HK-2 (cell line): ENCODE results near the gene PTPRK.

Experiments used
- DNase-seq: peaks from one replicate; pipeline ENCODE4 v3.0.0-alpha.2; 2018; ENCODE audit not compliant: unreplicated experiment

Gene PTPRK

GRCh38 chr6:128192972-128193371, 327.4 kb downstream of the PTPRK start:
- DNase-seq = no peak

- no peak for DNase-seq
Observed at GRCh38 chr6:128188678-128189077, 331.7 kb downstream of the PTPRK start.

GRCh38 chr6:128186729-128187128, 333.7 kb downstream of the PTPRK start:
- DNase-seq = no peak

GRCh38 chr6:128179876-128180438, 340.4 kb downstream of the PTPRK start:
- no peak for DNase-seq

- DNase-seq = no peak
Observed at GRCh38 chr6:128174724-128175123, 345.7 kb downstream of the PTPRK start.

GRCh38 chr6:128172752-128173682, 347.4 kb downstream of the PTPRK start:
- no peak for DNase-seq

- DNase-seq = no peak
Observed at GRCh38 chr6:128172081-128172480, 348.3 kb downstream of the PTPRK start.

GRCh38 chr6:128171182-128171581, 349.2 kb downstream of the PTPRK start:
- no peak for DNase-seq

GRCh38 chr6:128168244-128168643, 352.2 kb downstream of the PTPRK start:
- DNase-seq = no peak

GRCh38 chr6:128167552-128167951, 352.8 kb downstream of the PTPRK start:
- no peak for DNase-seq

- no peak for DNase-seq
Observed at GRCh38 chr6:128164254-128164653, 356.1 kb downstream of the PTPRK start.

- DNase-seq = no peak
Observed at GRCh38 chr6:128162423-128162822, 358.0 kb downstream of the PTPRK start.

GRCh38 chr6:128161839-128162238, 358.6 kb downstream of the PTPRK start:
- DNase-seq = no peak

- no peak for DNase-seq
Observed at GRCh38 chr6:128161263-128161662, 359.1 kb downstream of the PTPRK start.

- DNase-seq = no peak
Observed at GRCh38 chr6:128158496-128158895, 361.9 kb downstream of the PTPRK start.

- no peak for DNase-seq
Observed at GRCh38 chr6:128156321-128157111, 363.9 kb downstream of the PTPRK start.

- DNase-seq = no peak
Observed at GRCh38 chr6:128155826-128156225, 364.6 kb downstream of the PTPRK start.

GRCh38 chr6:128152551-128152950, 367.8 kb downstream of the PTPRK start:
- no peak for DNase-seq

- DNase-seq = no peak
Observed at GRCh38 chr6:128150376-128150775, 370.0 kb downstream of the PTPRK start.

- no peak for DNase-seq
Observed at GRCh38 chr6:128149796-128150195, 370.6 kb downstream of the PTPRK start.

GRCh38 chr6:128144320-128144719, 376.1 kb downstream of the PTPRK start:
- DNase-seq = no peak

GRCh38 chr6:128141932-128142331, 378.5 kb downstream of the PTPRK start:
- no peak for DNase-seq
